Measurements from ENCODE around the gene VAV3. TPM values are rescaled to one million over a fixed set of nuclear protein-coding genes. Genes with fewer than 3 reads are reported as not detected.
"Not testable (repeated sequence)": the region's sequence is repeated elsewhere in the genome, so short reads cannot be mapped to it uniquely, and the experiment has no call there.

The VAV3 gene
- total and polyA plus RNA-seq, 2 donors from 2014 or later: 61.6 to 87.5 TPM

- intact Hi-C loops (cut with DNase I): no loop called here
- H3K4me3 ChIP-seq (ENCODE audit: low read length in 3 of 3): no peak overlapping the region
- no peaks in the 10 kb centered on the region for H3K36me3 ChIP-seq (ENCODE audit: control insufficient read depth in 2 of 3, insufficient read depth in 3 of 3, low read length in 3 of 3)
- H3K9ac ChIP-seq (ENCODE audit: low read length in 3 of 3): no peak overlapping the region
- peaks cover 0 to 17% (median 0%) of the 10 kb centered on the region in 3 donors for H3K4me1 ChIP-seq (ENCODE audit: control insufficient read depth in 2 of 3, insufficient read depth in 2 of 3, low read depth in 1 of 3, low read length in 3 of 3)
- FAIRE-seq (no peak), DNase-seq (no peak)
- no peak overlapping the region for H3K27ac ChIP-seq (ENCODE audit: low read depth in 2 of 2, low read length in 2 of 2)
- no peaks in the 10 kb centered on the region for H3K27me3 ChIP-seq (ENCODE audit: control insufficient read depth, insufficient read depth, low read length)
- TF ChIP-seq CTCF (IDR thresholded peaks at IDR 0.05; ENCODE audit: borderline replicate concordance, extremely low read depth, insufficient read depth): no peak
- no peaks in the 10 kb centered on the region for H3K9me3 ChIP-seq (ENCODE audit: control insufficient read depth in 2 of 3, insufficient read depth in 1 of 3, low read length in 3 of 3)
These were observed 312.0 kb downstream of the VAV3 start for GRCh38 chr1:107653005-107653404.

- FAIRE-seq: not testable (repeated sequence)
These were observed 314.2 kb downstream of the VAV3 start for GRCh38 chr1:107650825-107651224.

GRCh38 chr1:107649023-107649422, 316.0 kb downstream of the VAV3 start:
- peak overlapping the region in 1 of 2 donors; percentile 1 for H3K27ac ChIP-seq (ENCODE audit: low read depth in 2 of 2, low read length in 2 of 2)
- TF ChIP-seq CTCF (IDR thresholded peaks at IDR 0.05; ENCODE audit: borderline replicate concordance, extremely low read depth, insufficient read depth): no peak
- H3K4me3 ChIP-seq (ENCODE audit: low read length in 3 of 3): no peak overlapping the region
- DNase-seq (no peak), FAIRE-seq (no peak)
- no peaks in the 10 kb centered on the region for H3K27me3 ChIP-seq (ENCODE audit: control insufficient read depth, insufficient read depth, low read length)
- no peaks in the 10 kb centered on the region for H3K36me3 ChIP-seq (ENCODE audit: control insufficient read depth in 2 of 3, insufficient read depth in 3 of 3, low read length in 3 of 3)
- intact Hi-C loops (cut with DNase I): no loop called here
- H3K9me3 ChIP-seq (ENCODE audit: control insufficient read depth in 2 of 3, insufficient read depth in 1 of 3, low read length in 3 of 3): no peaks in the 10 kb centered on the region
- H3K9ac ChIP-seq (ENCODE audit: low read length in 3 of 3): no peak overlapping the region
- H3K4me1 ChIP-seq (ENCODE audit: control insufficient read depth in 2 of 3, insufficient read depth in 2 of 3, low read depth in 1 of 3, low read length in 3 of 3): peaks cover 0 to 31% (median 6%) of the 10 kb centered on the region in 3 donors

More at GRCh38 chr1:107650825-107651224, 314.2 kb downstream of the VAV3 start:
- DNase-seq; H3K27ac ChIP-seq (ENCODE audit: low read depth in 2 of 2, low read length in 2 of 2); H3K27me3 ChIP-seq (ENCODE audit: control insufficient read depth, insufficient read depth, low read length); intact Hi-C loops (cut with DNase I); H3K9me3 ChIP-seq (ENCODE audit: control insufficient read depth in 2 of 3, insufficient read depth in 1 of 3, low read length in 3 of 3); H3K36me3 ChIP-seq (ENCODE audit: control insufficient read depth in 2 of 3, insufficient read depth in 3 of 3, low read length in 3 of 3); H3K4me3 ChIP-seq (ENCODE audit: low read length in 3 of 3); H3K9ac ChIP-seq (ENCODE audit: low read length in 3 of 3): not testable (repeated sequence)
- H3K4me1 ChIP-seq (ENCODE audit: control insufficient read depth in 2 of 3, insufficient read depth in 2 of 3, low read depth in 1 of 3, low read length in 3 of 3): peaks cover 0 to 22% (median 4%) of the 10 kb centered on the region in 3 donors

- Histone ChIP-seq H3K36me3 (ENCODE audit: control insufficient read depth in 2 of 3, insufficient read depth in 3 of 3, low read length in 3 of 3) (no peaks in the 10 kb centered on the region), H3K9ac (ENCODE audit: low read length in 3 of 3) (no peak overlapping the region), H3K27ac (ENCODE audit: low read depth in 2 of 2, low read length in 2 of 2) (no peak overlapping the region), H3K4me1 (ENCODE audit: control insufficient read depth in 2 of 3, insufficient read depth in 2 of 3, low read depth in 1 of 3, low read length in 3 of 3) (peaks cover 0 to 32% (median 12%) of the 10 kb centered on the region in 3 donors), H3K4me3 (ENCODE audit: low read length in 3 of 3) (no peak overlapping the region), H3K9me3 (ENCODE audit: control insufficient read depth in 2 of 3, insufficient read depth in 1 of 3, low read length in 3 of 3) (no peaks in the 10 kb centered on the region), H3K27me3 (ENCODE audit: control insufficient read depth, insufficient read depth, low read length) (no peaks in the 10 kb centered on the region)
- DNase-seq: no peak
- TF ChIP-seq CTCF (IDR thresholded peaks at IDR 0.05; ENCODE audit: borderline replicate concordance, extremely low read depth, insufficient read depth): no peak
- intact Hi-C loops (cut with DNase I): no loop called here
- no peak for FAIRE-seq
These were observed 316.9 kb downstream of the VAV3 start for GRCh38 chr1:107648071-107648470.
